ENCODE measurements around the gene RPGR. TPM values are rescaled to one million over a fixed set of nuclear protein-coding genes. Genes with fewer than 3 reads are reported as not detected.

The RPGR gene
- polyA plus RNA-seq, 1 donor from 2014 or later, result 6.5 TPM

GRCh38 chrX:38326086-38326485 lies 1.2 kb downstream of the RPGR start:
- Histone ChIP-seq H3K9ac (ENCODE audit: low read length) (no peak overlapping the region), H3K79me2 (replicated peaks; ENCODE audit: insufficient read depth, low read length) (no peaks in the 10 kb centered on the region), H3K9me2 (ENCODE audit: insufficient read depth, low read length) (no peaks in the 10 kb centered on the region), H4K20me1 (ENCODE audit: insufficient read depth) (no peaks in the 10 kb centered on the region), H3K4me3 (ENCODE audit: low read length) (peak overlapping the region; percentile 83), H3F3A (ENCODE audit: insufficient read depth, low read length, poor library complexity, severe bottlenecking) (no peaks in the 10 kb centered on the region), H3K36me3 (ENCODE audit: insufficient read depth, low read length) (no peaks in the 10 kb centered on the region), H3K27ac (ENCODE audit: low read length) (no peak overlapping the region), H3K4me2 (ENCODE audit: low read length) (no peak overlapping the region), H3K9me3 (ENCODE audit: low read length) (no peaks in the 10 kb centered on the region), H3K27me3 (ENCODE audit: insufficient read depth, low read depth, low read length) (no peaks in the 10 kb centered on the region), H2AFZ (ENCODE audit: low read depth, low read length) (no peak overlapping the region)
- TF ChIP-seq EZH2 (IDR thresholded peaks at IDR 0.05; ENCODE audit: borderline replicate concordance, insufficient read depth, low read length, poor library complexity, severe bottlenecking) (no peak), MXI1 (conservative IDR thresholded peaks at IDR 0.05; ENCODE audit: poor library complexity, severe bottlenecking) (no peak), TAF1 (IDR thresholded peaks at IDR 0.05; ENCODE audit: low read depth) (no peak), CTCF (IDR thresholded peaks at IDR 0.05; ENCODE audit: poor library complexity, severe bottlenecking) (no peak), EP300 (conservative IDR thresholded peaks at IDR 0.05; ENCODE audit: poor library complexity, severe bottlenecking) (no peak), REST (IDR thresholded peaks at IDR 0.05; ENCODE audit: borderline replicate concordance) (no peak), SMC3 (conservative IDR thresholded peaks at IDR 0.05; ENCODE audit: poor library complexity) (no peak), RAD21 (conservative IDR thresholded peaks at IDR 0.05) (no peak), POLR2AphosphoS5 (IDR thresholded peaks at IDR 0.05) (no peak)

- no peaks in the 10 kb centered on the region for H3F3A ChIP-seq (ENCODE audit: insufficient read depth, low read length, poor library complexity, severe bottlenecking)
- no peaks in the 10 kb centered on the region for H3K36me3 ChIP-seq (ENCODE audit: insufficient read depth, low read length)
- no peaks in the 10 kb centered on the region for H3K79me2 ChIP-seq (replicated peaks; ENCODE audit: insufficient read depth, low read length)
- TF ChIP-seq SMC3 (conservative IDR thresholded peaks at IDR 0.05; ENCODE audit: poor library complexity) (no peak), EP300 (conservative IDR thresholded peaks at IDR 0.05; ENCODE audit: poor library complexity, severe bottlenecking) (no peak), RAD21 (conservative IDR thresholded peaks at IDR 0.05) (no peak), CTCF (IDR thresholded peaks at IDR 0.05; ENCODE audit: poor library complexity, severe bottlenecking) (no peak), REST (IDR thresholded peaks at IDR 0.05; ENCODE audit: borderline replicate concordance) (no peak), TAF1 (IDR thresholded peaks at IDR 0.05; ENCODE audit: low read depth) (no peak), EZH2 (IDR thresholded peaks at IDR 0.05; ENCODE audit: borderline replicate concordance, insufficient read depth, low read length, poor library complexity, severe bottlenecking) (no peak)
- H4K20me1 ChIP-seq (ENCODE audit: insufficient read depth), result no peaks in the 10 kb centered on the region
- H2AFZ ChIP-seq (ENCODE audit: low read depth, low read length), result no peak overlapping the region
- no peak overlapping the region for H3K27ac ChIP-seq (ENCODE audit: low read length)
- H3K27me3 ChIP-seq (ENCODE audit: insufficient read depth, low read depth, low read length), result no peaks in the 10 kb centered on the region
- no peak overlapping the region for H3K4me2 ChIP-seq (ENCODE audit: low read length)
- no peak overlapping the region for H3K9ac ChIP-seq (ENCODE audit: low read length)
- no peak overlapping the region for H3K4me3 ChIP-seq (ENCODE audit: low read length)
- H3K9me3 ChIP-seq (ENCODE audit: low read length), result no peaks in the 10 kb centered on the region
- no peaks in the 10 kb centered on the region for H3K9me2 ChIP-seq (ENCODE audit: insufficient read depth, low read length)
These were observed 6.5 kb downstream of the RPGR start for GRCh38 chrX:38320819-38321218.

All from neural cell (in vitro differentiated cells).